MV-4-11 (cell line): ENCODE data around the gene CYYR1.

Experiments
- DNase-seq: peaks from one replicate; lab custom pipeline; 2025; lab: John Stamatoyannopoulos, UW

Gene CYYR1

DNA sequence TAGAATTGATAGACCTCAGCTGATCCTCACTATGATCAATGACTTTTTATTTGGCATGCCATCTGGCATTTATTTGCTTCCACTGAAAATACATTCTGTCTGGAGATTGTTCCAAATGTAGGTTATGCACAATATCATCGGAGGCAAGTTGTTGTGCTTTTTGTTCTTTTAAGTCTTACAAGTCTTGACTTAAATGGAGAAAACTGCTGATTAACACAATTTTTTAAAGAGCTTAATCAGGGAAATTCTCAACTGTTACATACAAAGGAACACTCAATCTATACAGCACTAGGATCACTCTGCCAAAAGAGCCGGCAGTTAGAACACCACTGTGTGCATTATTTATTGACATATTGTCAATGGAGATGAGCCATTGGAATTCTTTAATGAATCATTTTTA is 19.2 kb downstream of the CYYR1 start:
- DNase-seq: no peak

DNA sequence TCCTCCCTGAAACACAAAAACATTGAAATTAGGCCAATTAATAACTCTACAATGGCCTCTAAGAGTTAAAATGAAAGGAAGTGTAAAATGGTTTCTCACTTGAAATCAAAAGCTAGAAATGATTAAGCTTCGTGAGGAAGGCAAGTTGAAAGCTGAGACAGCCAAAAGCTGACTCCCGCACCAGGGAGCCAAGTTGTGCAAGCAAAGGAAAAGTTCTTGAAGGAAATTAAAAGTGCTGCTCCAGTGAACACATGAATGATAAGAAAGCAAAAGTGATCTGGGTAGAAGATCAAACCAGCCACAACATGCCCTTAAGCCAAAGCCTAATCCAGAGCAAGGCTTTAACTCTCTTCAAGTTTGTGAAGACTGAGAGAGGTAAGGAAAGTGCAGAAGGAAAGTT is 22.8 kb downstream of the CYYR1 start:
- no peak for DNase-seq

DNA sequence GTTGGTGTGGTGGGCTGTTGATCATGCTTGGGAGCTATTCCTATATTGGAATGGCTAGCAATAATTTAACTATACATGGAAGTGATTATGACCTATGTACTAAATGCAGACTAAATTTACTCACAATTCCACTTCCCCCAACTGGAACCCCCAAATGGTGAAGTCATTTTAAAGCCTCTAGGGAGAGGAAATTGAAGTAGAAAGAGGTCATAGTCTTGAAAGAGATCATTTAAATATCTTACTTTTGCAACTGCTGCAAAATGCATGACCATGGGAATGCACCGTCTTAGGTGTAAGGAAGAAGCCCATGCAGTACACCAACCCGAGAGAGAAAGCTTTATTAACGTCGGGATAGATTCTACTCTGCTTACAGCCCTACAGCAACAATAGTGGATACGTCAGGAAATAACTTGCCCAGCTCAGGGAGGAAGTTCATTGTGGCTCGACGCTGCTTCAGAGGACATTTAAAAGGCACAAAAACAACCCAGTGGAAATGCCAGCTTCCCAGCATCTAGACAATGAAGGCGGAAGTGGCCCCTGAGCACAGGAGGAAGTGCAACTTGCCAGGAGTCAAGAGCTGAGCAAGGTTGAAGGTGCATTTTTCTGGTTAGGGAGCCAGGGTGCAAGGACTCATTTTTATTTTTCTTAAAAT is 26.5 kb downstream of the CYYR1 start:
- DNase-seq: peak; percentile 86

GRCh38 chr21:26544201-26544775 is 28.8 kb downstream of the CYYR1 start:
- no peak for DNase-seq

DNA sequence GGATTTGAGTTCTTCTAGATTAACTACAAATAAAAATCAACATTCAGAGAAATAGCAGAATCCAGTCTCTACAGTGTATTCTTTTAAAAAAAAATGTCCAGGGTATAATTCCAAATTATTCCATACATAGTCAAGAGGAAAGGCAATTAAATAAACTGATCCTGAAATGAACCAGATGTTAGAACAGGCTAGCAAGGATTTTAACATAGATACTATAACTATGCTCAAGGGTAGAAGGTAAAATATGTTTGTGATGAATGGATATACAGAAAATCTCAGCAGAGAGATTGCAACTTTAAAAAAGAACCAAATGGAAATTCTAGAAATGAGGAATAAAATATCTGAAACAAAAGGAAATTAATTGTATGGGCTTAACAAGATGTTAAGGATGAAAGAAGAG is 32.4 kb downstream of the CYYR1 start:
- DNase-seq: no peak

DNA sequence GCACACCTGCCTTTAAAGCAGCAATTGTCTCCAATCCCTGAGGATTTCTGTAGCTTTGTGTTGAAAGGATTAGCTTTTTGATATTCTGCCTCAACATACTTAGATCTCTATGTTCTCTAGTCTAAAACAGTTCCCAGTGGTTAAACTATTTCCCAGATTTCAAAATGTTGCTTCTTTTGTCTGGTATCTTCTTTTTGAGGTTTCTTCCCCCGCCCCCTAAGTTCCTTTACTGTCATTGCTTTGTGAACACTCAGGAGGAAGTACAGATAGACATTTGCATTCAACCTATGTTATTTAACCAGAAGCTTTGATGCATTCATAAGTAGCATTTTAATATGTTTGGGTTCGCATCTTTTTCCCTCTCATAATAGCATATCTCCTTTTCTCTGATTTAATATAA is 33.5 kb downstream of the CYYR1 start:
- peak; percentile 40 for DNase-seq

GRCh38 chr21:26534517-26534916 is 38.6 kb downstream of the CYYR1 start:
- DNase-seq: no peak

DNA sequence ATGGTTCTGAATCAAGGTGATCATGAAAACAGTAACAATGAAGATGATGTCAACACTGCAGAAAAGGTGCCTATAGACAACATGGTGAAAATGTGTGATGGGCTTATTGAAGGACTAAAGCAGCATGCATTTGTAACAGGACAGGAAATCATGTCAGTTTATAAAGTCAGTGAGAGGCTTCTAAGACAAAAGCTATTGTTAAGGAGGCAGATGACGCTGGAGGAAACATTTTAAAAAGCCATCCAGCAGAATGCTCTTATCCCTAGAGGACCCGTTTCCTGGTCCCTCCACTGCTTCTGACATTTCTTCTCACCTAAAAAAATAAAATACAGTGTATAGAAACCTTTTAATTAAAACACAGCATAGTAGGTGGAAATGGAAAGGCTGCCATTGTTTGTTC is 40.9 kb downstream of the CYYR1 start:
- DNase-seq: no peak

- no peak for DNase-seq
These were observed 43.6 kb downstream of the CYYR1 start for GRCh38 chr21:26529526-26529925.

DNA sequence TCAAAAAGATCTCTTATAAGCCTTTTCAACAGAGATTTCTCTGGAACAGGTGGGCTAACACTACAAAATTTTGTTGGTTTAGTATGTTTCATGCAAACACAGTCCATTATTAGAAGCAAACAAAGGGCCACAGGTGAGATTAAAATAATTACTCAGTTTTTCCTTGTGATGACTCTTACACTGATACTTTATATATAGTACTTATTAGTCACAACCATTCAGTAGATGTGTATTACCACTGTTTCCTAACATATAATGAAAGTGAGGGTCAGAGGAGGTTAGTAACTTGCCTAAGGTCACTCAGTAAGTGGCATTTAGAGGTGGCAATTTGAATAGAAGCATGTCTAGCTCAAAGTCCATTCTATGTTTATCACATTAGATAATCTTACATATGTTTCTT is 44.2 kb downstream of the CYYR1 start:
- no peak for DNase-seq

DNA sequence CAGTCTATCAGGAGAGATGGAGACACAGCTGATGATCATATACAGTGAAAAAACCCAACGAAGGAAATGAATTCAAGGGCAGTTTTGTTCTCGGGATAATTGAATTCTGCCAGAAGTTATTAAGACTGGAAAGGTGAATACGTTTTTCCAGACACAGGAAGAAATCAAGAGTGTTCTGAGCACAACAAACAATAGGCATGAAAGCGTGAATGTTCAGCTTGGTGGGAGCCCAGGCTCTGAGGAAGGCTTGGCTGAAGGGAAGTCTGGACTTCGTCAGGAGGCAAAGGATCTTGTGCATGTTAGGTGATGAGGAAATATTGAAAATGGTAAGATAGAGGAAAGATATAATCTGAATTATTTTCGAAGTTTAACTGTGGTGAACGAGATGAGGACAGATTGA is 50.4 kb downstream of the CYYR1 start:
- DNase-seq: no peak

DNA sequence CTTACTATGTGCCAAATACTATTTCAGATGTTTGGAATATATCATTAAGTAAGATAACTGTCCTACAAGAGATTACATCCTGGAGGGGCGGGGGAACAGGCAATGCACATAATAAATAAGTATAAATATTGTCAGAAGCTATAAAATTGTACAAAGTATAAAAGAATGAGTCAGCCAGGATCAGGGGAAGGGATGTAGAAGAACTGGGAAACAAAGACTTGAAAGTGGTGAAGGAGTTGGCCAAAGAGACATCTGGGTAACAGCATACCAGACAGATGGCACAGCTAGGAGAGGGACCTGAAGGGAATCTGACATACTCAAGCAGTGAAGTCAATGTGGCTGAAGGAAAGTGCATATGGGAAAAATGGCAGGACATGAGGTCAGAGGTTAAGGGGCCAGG is 53.9 kb downstream of the CYYR1 start:
- DNase-seq: no peak

- no peak for DNase-seq
These were observed 57.8 kb downstream of the CYYR1 start for GRCh38 chr21:26515257-26515656.

- DNase-seq: no peak
These were observed 59.9 kb downstream of the CYYR1 start for GRCh38 chr21:26513212-26513611.

- DNase-seq: no peak
These were observed 60.4 kb downstream of the CYYR1 start for GRCh38 chr21:26512664-26513063.

DNA sequence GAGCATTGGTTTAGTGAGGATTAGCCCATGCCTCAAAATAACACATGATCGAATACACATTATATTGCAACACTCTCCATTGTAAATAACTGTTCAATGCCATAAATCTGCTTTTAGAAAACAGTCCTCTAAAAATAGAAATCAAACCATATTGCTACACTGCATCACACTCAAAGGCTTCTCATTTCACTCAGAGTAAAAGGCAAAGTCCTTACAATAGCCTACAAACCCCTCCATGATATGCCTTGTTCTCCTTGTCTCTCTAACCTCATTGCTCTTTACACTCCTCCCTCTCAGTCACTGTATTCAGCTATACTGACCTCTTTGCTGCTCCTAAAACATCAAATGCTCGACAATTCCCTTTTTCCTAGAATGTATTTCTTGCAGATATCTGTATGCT is 64.2 kb downstream of the CYYR1 start:
- peak; percentile 40 for DNase-seq

DNA sequence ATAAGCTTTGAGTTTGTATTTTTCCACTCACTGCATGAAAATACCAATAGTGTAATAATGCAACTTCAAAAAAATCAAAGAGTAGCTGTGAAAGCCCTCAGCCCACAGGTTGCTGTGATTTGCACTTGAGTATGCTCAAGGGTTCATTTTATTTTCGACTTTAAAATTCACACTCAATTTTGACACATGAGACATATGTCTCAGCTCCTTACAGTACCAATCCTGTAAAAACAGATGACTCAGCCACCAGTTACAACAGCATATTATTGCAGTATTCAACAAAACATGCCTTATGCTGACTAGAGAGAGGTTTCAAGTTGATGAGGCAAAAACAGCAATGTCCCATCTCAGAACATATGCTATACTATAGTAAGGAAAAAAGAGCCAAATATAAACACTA is 66.1 kb downstream of the CYYR1 start:
- DNase-seq: peak; percentile 48

DNA sequence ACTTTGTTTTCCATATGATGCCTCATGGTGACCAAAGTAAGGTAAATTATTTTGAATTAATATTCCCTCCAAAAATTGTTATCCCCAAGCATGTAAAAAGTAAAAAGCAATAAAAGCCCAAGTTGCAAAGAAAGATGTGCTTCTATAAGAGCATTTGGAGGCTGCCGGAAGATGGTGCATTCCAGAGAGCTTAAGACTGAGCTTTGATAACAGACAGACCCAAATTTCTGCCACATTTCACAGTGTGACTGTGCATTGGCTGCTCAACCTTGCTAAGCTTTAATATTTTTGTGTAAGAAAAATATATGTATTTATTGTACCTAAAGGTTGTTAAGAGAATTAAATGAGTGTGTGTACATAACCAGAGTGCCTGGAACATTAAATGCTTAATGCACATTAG is 67.9 kb downstream of the CYYR1 start:
- DNase-seq: no peak

- DNase-seq: no peak
These were observed 69.7 kb downstream of the CYYR1 start for GRCh38 chr21:26503414-26503813.

DNA sequence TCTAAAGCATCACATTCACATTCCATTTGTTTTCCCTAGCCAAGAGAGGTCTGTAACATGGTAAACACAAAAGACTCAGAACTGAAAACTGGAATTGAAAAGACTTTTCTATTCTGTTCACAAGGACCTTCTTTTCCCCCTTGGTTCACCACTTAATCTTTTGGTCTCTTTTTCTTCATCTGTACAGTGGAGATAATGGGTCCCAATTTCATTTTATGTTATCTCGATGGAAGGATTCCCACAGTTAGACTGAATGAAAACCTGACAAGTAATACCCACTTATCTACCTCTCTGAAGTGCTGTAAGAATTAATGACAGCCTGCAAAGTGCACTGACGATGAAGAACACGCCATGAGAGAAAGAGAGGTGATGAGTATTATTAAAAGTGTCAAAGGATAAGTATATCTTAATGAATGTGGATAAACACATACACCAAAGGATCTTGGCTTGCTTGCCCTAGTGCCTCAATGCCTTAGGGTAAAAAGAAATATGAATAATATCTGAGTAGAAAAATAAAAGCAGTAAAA is 71.5 kb downstream of the CYYR1 start:
- no peak for DNase-seq

DNA sequence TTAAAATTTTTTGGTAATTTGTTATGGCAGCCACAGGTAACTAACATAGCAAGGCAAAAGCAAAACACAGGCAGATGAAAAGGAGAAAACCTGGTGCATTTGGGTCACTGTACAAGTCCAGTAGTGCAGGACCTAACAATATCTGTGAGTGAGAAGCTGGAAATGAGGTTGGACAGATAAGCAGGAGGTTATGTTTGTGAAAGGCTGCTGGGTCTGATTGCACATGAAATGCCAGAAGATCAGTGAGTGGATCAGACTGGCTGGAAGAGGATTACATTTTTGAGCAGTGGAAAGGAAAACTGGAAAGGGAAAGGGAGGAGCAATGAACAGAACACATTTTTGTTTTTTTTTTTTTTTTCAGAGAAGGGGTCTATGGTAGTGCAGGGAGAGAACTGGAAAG is 73.6 kb downstream of the CYYR1 start:
- DNase-seq: no peak

DNA sequence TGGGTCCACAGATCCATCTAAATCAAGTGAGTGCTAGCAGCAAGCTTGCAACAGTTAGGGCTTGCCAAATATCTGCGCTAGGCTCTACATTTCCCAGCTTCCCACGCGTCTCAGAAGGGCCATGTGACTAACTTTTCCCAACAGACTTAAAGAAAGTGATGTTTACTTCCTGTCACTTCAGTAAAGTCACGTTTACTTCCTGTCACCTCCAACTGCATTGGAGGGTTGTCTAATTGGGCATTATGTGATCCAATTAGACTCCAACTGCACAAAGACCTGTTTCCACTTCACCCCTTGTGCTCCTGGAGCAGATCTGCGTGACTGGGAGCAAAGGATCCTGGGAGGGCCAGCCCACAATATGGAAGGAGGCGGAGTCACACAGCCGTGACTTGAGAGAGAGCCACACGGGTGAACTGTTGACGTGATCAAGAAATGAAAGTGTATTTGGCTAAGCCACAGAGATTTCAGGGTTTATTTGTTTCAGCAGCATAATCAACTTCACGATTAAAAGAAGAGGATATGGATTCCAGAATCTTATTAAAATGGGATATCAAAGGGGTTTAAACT is 77.7 kb downstream of the CYYR1 start:
- DNase-seq: peak; percentile 58

DNA sequence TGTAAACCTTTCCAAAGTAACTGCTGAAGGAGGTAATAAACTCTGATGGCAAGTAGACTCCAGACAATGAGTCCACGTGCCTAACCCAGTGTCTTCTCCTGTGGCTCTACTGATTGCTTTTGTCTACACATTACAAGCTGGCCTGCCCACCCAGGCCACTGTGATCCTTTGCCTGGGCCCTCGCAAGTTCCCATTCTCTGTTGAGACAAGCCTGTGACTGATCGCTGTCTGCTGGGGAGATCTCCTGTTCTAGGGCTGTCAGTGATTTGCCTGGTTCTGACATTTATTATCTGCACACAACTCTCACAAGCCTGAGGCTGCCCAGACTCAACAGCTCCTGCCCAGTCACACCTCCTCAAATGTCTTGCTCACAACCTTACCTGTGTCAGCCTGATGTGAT is 81.4 kb downstream of the CYYR1 start:
- DNase-seq: no peak

DNA sequence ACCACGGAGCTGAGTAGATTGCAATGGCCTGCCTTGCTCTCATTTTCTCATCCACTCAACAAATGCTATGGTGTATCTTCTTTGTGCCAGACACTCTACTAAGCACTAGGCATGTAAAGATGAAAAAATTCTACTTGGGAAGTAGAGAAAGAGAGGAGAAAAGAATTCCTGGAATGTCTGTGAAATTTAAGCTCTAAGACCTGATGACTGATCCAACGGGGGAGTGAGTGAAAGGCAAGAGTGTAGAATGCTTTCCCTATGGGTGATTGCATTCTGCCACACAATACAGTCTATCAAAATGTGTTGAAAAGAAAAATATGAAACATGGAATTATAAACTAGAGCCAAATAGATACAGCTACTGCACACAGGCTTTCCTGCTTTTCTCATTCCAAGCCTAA is 82.3 kb downstream of the CYYR1 start:
- no peak for DNase-seq
